CD14-positive monocyte (primary cell): Measurements from ENCODE around the gene MAMSTR. TPM values are rescaled to one million over a fixed set of nuclear protein-coding genes. Genes with fewer than 3 reads are reported as not detected.

Experiments used
- DNase-seq, 3 donors: peaks; one replicate each; pipeline ENCODE4 v3.0.0-alpha.2; 2011 to 2022
- H2AFZ ChIP-seq: 2 replicates; pipeline ENCODE4 v1.6.0; 2012; ENCODE audit warnings: mild to moderate bottlenecking, low read depth, low read length, inconsistent platforms; ENCODE audit not compliant: insufficient read depth, poor library complexity, severe bottlenecking
- H3K27ac ChIP-seq, 2 donors: 1 replicate in 1 of 2; 2 replicates in 1 of 2; pipeline ENCODE4 v1.5.1; 2012 to 2013; ENCODE audit warnings: low read length in 2 of 2, control low read depth in 1 of 2, inconsistent platforms in 1 of 2, low read depth in 1 of 2, mild to moderate bottlenecking in 1 of 2
- H3K27me3 ChIP-seq, 2 donors: one replicate each; pipeline versions ENCODE4 v1.6.0 to v1.6.1; 2011 to 2013; ENCODE audit warnings: low read length in 2 of 2; ENCODE audit not compliant: control insufficient read depth in 2 of 2, insufficient read depth in 2 of 2
- H3K36me3 ChIP-seq, 2 donors: replicated peaks in 1 of 2; 1 replicate in 1 of 2; 2 replicates in 1 of 2; pipeline versions ENCODE4 v1.5.1 to v1.6.1; 2012 to 2013; ENCODE audit warnings: low read length in 2 of 2, control low read depth in 1 of 2, inconsistent platforms in 1 of 2, mild to moderate bottlenecking in 1 of 2; ENCODE audit not compliant: insufficient read depth in 2 of 2, control insufficient read depth in 1 of 2
- H3K4me1 ChIP-seq, 2 donors: 1 replicate in 1 of 2; 2 replicates in 1 of 2; pipeline versions ENCODE4 v1.5.1 to v1.6.1; 2012 to 2013; ENCODE audit warnings: low read length in 2 of 2, control low read depth in 1 of 2, inconsistent platforms in 1 of 2, mild to moderate bottlenecking in 1 of 2, moderate library complexity in 1 of 2; ENCODE audit not compliant: insufficient read depth in 2 of 2, control insufficient read depth in 1 of 2
- H3K4me2 ChIP-seq: replicated peaks from 2 replicates; pipeline ENCODE3; 2012; ENCODE audit warnings: low read length, moderate library complexity, mild to moderate bottlenecking; ENCODE audit not compliant: poor library complexity, severe bottlenecking; ENCODE audit errors: extremely low read depth
- H3K4me3 ChIP-seq, 3 experiments: fragments of 200-600 bp in 1 of 3; sonication (generic) in 1 of 3; replicated peaks in 1 of 3; 1 replicate in 2 of 3; 2 replicates in 1 of 3; pipeline ENCODE4 v1.5.1; 2011 to 2013; ENCODE audit warnings: low read length in 3 of 3, mild to moderate bottlenecking in 3 of 3, control low read depth in 2 of 3, low read depth in 2 of 3, inconsistent platforms in 1 of 3, moderate library complexity in 1 of 3
- H3K79me2 ChIP-seq: 2 replicates; pipeline ENCODE4 v1.6.0; 2012; ENCODE audit warnings: mild to moderate bottlenecking, control low read depth, inconsistent platforms, low read length, moderate library complexity; ENCODE audit not compliant: insufficient read depth
- H3K9ac ChIP-seq: 2 replicates; pipeline ENCODE4 v1.6.0; 2017; ENCODE audit warnings: low read length, mild to moderate bottlenecking; ENCODE audit not compliant: insufficient read depth, poor library complexity, severe bottlenecking
- H3K9me3 ChIP-seq, 2 donors: replicated peaks in 1 of 2; 1 replicate in 1 of 2; 2 replicates in 1 of 2; pipeline versions ENCODE4 v1.5.1 to v1.6.1; 2012 to 2013; ENCODE audit warnings: low read length in 2 of 2, control low read depth in 1 of 2; ENCODE audit not compliant: control insufficient read depth in 1 of 2, insufficient read depth in 1 of 2
- H4K20me1 ChIP-seq: 2 replicates; pipeline ENCODE4 v1.6.0; 2012; ENCODE audit warnings: mild to moderate bottlenecking, low read length, control low read depth, moderate library complexity; ENCODE audit not compliant: insufficient read depth
- H3K27ac Mint-ChIP-seq, 7 donors: one replicate each; pipeline ENCODE4 v1.8.0; 2020; ENCODE audit warnings: mild to moderate bottlenecking in 7 of 7, mixed read lengths in 7 of 7, moderate library complexity in 6 of 7, inconsistent platforms in 2 of 7
- H3K27me3 Mint-ChIP-seq, 3 donors: one replicate each; pipeline ENCODE4 v1.8.0; 2021 to 2022; ENCODE audit warnings: low read depth in 3 of 3, mild to moderate bottlenecking in 3 of 3, mixed read lengths in 3 of 3, moderate library complexity in 3 of 3, inconsistent platforms in 1 of 3
- H3K36me3 Mint-ChIP-seq, 2 donors: one replicate each; pipeline ENCODE4 v1.8.0; 2020; ENCODE audit warnings: mixed read lengths in 2 of 2, inconsistent platforms in 1 of 2, mild to moderate bottlenecking in 1 of 2
- H3K4me1 Mint-ChIP-seq: one replicate; pipeline ENCODE4 v1.8.0; 2020; ENCODE audit warnings: mild to moderate bottlenecking, mixed read lengths
- H3K4me3 Mint-ChIP-seq, 2 donors: one replicate each; pipeline ENCODE4 v1.8.0; 2020; ENCODE audit warnings: mild to moderate bottlenecking in 2 of 2, mixed read lengths in 2 of 2, moderate library complexity in 1 of 2
- H3K9me3 Mint-ChIP-seq, 7 donors: one replicate each; pipeline ENCODE4 v1.8.0; 2020 to 2022; ENCODE audit warnings: mixed read lengths in 7 of 7, mild to moderate bottlenecking in 6 of 7, moderate library complexity in 6 of 7, inconsistent platforms in 2 of 7
- WGBS: methylation state at CpG from one replicate; pipeline ENCODE4 v1.1.5; 2013; ENCODE audit warnings: missing lambda C conversion rate; ENCODE audit not compliant: insufficient coverage; 5-methylcytosine and 5-hydroxymethylcytosine counted together
- intact Hi-C, 2 donors: fragments of 100-400 bp; cut with micrococcal nuclease; formaldehyde crosslinking; loops; one replicate each; pipeline versions ENCODE4 v1.15.0 to v1.15.1; 2023
- polyA plus RNA-seq, 3 donors: library from polyadenylated mRNA; depleted of rRNA in 1 of 3; unstranded in 2 of 3; stranded (reverse) in 1 of 3; fragments of 300-500 nt in 2 of 3; fragments of >200 nt in 1 of 3; fragmentation: Illumina TruSeq in 2 of 3; gene quantifications; 1 replicate in 2 of 3; 2 replicates in 1 of 3; pipeline ENCODE4 v1.2.3, GENCODE V29; 2012 to 2021
- TF ChIP-seq, protein P1 (sequence below): fragments of 200-600 bp; IDR thresholded peaks from one replicate; pipeline ENCODE4 v1.8.0; 2022; ENCODE audit warnings: antibody characterized with exemption, mild to moderate bottlenecking

The MAMSTR gene
- polyA plus RNA-seq, 3 donors = 0.07 TPM; not detected in 2

DNA sequence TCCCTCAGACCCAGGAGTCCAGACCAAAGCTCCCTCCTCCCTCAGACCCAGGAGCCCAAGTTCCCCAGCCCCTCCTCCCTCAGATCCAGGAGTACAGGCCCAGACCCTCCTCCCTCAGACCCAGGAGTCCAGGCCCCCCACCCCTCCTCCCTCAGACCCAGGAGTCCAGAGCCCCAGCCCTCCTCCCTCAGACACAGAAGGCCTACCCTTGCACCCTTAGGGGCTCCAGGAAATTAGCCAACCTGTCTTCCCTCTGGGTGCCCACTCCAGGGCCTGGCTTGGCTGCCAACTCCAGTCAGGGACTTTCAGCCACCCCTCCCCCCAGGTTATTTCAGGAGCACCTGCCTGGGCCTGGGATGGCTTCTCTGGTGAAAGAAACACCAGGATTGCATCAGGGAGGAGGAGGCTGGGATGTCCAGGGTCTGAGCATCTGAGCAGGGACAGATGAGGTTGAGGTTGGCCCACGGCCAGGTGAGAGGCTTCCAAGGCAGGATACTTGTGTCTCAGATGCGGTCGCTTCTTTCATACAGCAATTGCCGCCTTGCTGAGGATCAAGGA is 35.6 kb upstream of the MAMSTR start, which contains the start of gene FGF21:
Gene FGF21, plus strand, starts transcription at position 441 of the 558 bp plus-strand sequence. CDS start 713 bp downstream, outside the sequence.
- Histone ChIP-seq H2AFZ (no peak within 1 kb of the TSS), H3K79me2 (no peaks in the 10 kb centered on the region), H3K27ac (no peak within 1 kb of the TSS), H4K20me1 (no peaks in the 10 kb centered on the region), H3K4me2 (no peak within 1 kb of the TSS), H3K4me1 (peaks cover 9 to 19% of the 10 kb centered on the region in 2 donors), H3K27me3 (peaks cover 14 to 46% of the 10 kb centered on the region in 2 donors), H3K36me3 (no peaks in the 10 kb centered on the region), H3K9ac (no peak within 1 kb of the TSS), H3K9me3 (no peaks in the 10 kb centered on the region), H3K4me3 (no peak within 1 kb of the TSS)
- Mint-ChIP-seq H3K27me3 (peaks cover 44 to 57% (median 55%) of the 10 kb centered on the region in 3 donors), H3K27ac (peak within 1 kb of the TSS in 1 of 7 donors; percentile 38), H3K36me3 (peaks cover 0 to 3% of the 10 kb centered on the region in 2 donors), H3K4me1 (peaks cover 21% of the 10 kb centered on the region), H3K4me3 (peak within 1 kb of the TSS in 1 of 2 donors; percentile 35), H3K9me3 (peaks cover 0 to 19% (median 8%) of the 10 kb centered on the region in 7 donors)
- WGBS = 95% methylated on average over 3 of the region's 4 CpGs
- TF ChIP-seq, protein P1, sequence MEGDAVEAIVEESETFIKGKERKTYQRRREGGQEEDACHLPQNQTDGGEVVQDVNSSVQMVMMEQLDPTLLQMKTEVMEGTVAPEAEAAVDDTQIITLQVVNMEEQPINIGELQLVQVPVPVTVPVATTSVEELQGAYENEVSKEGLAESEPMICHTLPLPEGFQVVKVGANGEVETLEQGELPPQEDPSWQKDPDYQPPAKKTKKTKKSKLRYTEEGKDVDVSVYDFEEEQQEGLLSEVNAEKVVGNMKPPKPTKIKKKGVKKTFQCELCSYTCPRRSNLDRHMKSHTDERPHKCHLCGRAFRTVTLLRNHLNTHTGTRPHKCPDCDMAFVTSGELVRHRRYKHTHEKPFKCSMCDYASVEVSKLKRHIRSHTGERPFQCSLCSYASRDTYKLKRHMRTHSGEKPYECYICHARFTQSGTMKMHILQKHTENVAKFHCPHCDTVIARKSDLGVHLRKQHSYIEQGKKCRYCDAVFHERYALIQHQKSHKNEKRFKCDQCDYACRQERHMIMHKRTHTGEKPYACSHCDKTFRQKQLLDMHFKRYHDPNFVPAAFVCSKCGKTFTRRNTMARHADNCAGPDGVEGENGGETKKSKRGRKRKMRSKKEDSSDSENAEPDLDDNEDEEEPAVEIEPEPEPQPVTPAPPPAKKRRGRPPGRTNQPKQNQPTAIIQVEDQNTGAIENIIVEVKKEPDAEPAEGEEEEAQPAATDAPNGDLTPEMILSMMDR = no peak
- DNase-seq = no peak
- intact Hi-C loops = no loop called here

DNA sequence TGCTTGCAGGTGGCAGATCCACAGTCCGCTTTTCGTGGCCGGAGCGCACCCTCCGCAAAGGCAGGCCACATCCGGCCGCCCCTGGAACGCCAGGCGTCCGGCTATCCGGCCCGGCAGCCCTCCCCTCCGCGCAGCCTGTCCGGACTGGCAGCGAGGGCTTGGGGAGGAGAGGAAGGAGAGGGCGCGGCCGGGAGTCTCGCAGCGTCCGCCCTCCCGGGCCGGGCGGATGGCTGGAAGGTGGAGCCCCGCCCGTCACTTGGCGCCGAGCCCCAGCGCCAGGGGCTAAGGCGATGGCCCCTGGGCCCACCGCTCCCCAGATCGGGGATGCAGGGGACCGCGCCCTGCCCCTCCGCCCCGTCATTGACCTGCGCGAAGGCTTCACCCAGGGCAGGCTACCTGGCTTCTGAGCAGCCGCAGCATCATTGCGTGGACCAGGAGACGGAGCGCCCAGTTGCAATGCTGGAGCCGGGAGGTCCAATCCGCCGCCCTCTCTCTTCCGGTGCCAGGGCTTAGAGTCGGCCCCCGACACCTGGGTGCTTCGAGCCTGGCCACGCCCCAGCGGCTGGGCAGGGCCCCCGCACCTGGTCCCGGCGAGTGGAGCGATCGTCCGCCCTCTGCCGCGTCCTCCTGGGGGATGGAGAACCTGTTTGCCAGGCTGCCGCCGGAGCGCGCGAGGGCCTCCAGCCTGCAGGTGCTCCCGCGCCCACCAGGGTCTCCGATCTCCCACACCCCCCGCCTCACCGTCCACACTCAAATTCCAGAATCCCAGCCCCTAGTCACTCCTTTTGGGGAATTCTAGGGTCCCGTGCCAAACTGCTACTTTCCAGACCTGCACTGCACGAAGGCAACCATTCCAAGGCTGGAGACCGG is 33.2 kb upstream of the MAMSTR start, which contains the start of gene FUT1:
Gene FUT1, minus strand, starts transcription at position 146 of the 870 bp plus-strand sequence. CDS start 1,360 bp downstream, outside the sequence.
- H3K4me1 ChIP-seq = peaks cover 9 to 17% of the 10 kb centered on the region in 2 donors
- H3K36me3 ChIP-seq = no peaks in the 10 kb centered on the region
- H3K27me3 ChIP-seq = peaks cover 14 to 51% of the 10 kb centered on the region in 2 donors
- H2AFZ ChIP-seq = peak within 1 kb of the TSS; percentile 56
- peak within 1 kb of the TSS; percentile 39 for H3K4me2 ChIP-seq
- H3K9ac ChIP-seq = no peak within 1 kb of the TSS
- intact Hi-C loops = no loop called here
- 1% methylated on average over 63 of the region's 73 CpGs for WGBS
- H3K4me3 Mint-ChIP-seq = peak within 1 kb of the TSS; percentile 28 to 79
- peak within 1 kb of the TSS in 1 of 7 donors; percentile 50 for H3K27ac Mint-ChIP-seq
- TF ChIP-seq, protein P1 = no peak
- no peak for DNase-seq
- peaks cover 19% of the 10 kb centered on the region for H3K4me1 Mint-ChIP-seq
- H3K9me3 Mint-ChIP-seq = peaks cover 0 to 19% (median 8%) of the 10 kb centered on the region in 7 donors
- peaks cover 41 to 67% (median 56%) of the 10 kb centered on the region in 3 donors for H3K27me3 Mint-ChIP-seq
- H3K4me3 ChIP-seq = peak within 1 kb of the TSS in 1 of 3 experiments; percentile 40
- no peaks in the 10 kb centered on the region for H3K79me2 ChIP-seq
- no peaks in the 10 kb centered on the region for H4K20me1 ChIP-seq
- no peaks in the 10 kb centered on the region for H3K9me3 ChIP-seq
- peaks cover 0 to 3% of the 10 kb centered on the region in 2 donors for H3K36me3 Mint-ChIP-seq
- no peak within 1 kb of the TSS for H3K27ac ChIP-seq
